GM12878 (cell line): ENCODE measurements around the gene SLCO4A1. TPM values are rescaled to one million over a fixed set of nuclear protein-coding genes. Genes with fewer than 3 reads are reported as not detected.
A peak's percentile ranks its signal among the peaks of the same experiment; 100 is the strongest.

Experiments
- ATAC-seq: fragments of 200-7000 bp; cut with Tn5 transposase; 3 replicates; pipeline ENCODE4 v1.9.1; 2020; ENCODE audit warnings: mild to moderate bottlenecking, moderate library complexity
- BruUV-seq: library from RNA; stranded (reverse); fragments of 400-500 nt; replicated peaks from 2 replicates; lab custom pipeline; 2021; lab: Mats Ljungman, UMichigan
- CTCF ChIA-PET: fragments of 300-600 bp; sonication (Branson Sonifier 250); formaldehyde crosslinking; extraction: SDS; loops from one replicate; lab custom pipeline; 2021; ENCODE audit warnings: inconsistent platforms; lab: Yijun Ruan, JAX
- POLR2A ChIA-PET: fragments of 350-600 bp; formaldehyde crosslinking; extraction: SDS; loops from one replicate; lab custom pipeline; 2021; ENCODE audit warnings: inconsistent platforms; lab: Charles Lee
- RAD21 ChIA-PET: fragments of 300-600 bp; sonication (Branson Sonifier 250); formaldehyde crosslinking; loops from one replicate; lab custom pipeline; 2023; ENCODE audit warnings: antibody characterized with exemption; ENCODE audit not compliant: unreplicated experiment; lab: Charles Lee
- SMC1A ChIA-PET: fragments of 300-600 bp; sonication (Branson Sonifier 250); formaldehyde crosslinking; loops from one replicate; lab custom pipeline; 2023; ENCODE audit not compliant: unreplicated experiment, uncharacterized antibody; lab: Charles Lee
- DNase-seq: peaks from one replicate; pipeline ENCODE4 v3.0.0-alpha.2; 2011; ENCODE audit warnings: low read depth, low spot score
- FAIRE-seq: peaks from 3 replicates; lab custom pipeline; 2011; peaks lifted over from hg19 to GRCh38; lab: Jason Lieb, UNC
- H2AFZ ChIP-seq: 2 replicates; pipeline ENCODE4 v1.6.0; 2011; ENCODE audit warnings: low read depth, low read length, control low read depth; ENCODE audit not compliant: control insufficient read depth
- H3K27ac ChIP-seq: 2 replicates; pipeline ENCODE4 v1.5.1; 2011; ENCODE audit warnings: control low read depth; ENCODE audit not compliant: control insufficient read depth, insufficient read depth
- H3K27me3 ChIP-seq, 2 experiments: replicated peaks in 1 of 2; 2 replicates each; pipeline versions ENCODE4 v1.6.0 to v1.6.1; 2011; ENCODE audit warnings: low read length in 1 of 2; ENCODE audit not compliant: control insufficient read depth in 2 of 2, insufficient read depth in 2 of 2
- H3K36me3 ChIP-seq, 2 experiments: 2 replicates each; pipeline ENCODE4 v1.5.1; 2011; ENCODE audit warnings: low read length in 1 of 2; ENCODE audit not compliant: control insufficient read depth in 2 of 2, insufficient read depth in 2 of 2
- H3K4me1 ChIP-seq: 2 replicates; pipeline ENCODE4 v1.6.1; 2011; ENCODE audit warnings: mild to moderate bottlenecking, low read length, moderate library complexity, mixed read lengths; ENCODE audit not compliant: control insufficient read depth, insufficient read depth
- H3K4me2 ChIP-seq: 2 replicates; pipeline ENCODE4 v1.6.0; 2011; ENCODE audit warnings: control low read depth; ENCODE audit not compliant: control insufficient read depth, insufficient read depth
- H3K4me3 ChIP-seq: fragments of 200-600 bp; sonication (generic); 2 replicates; pipeline ENCODE4 v1.5.1; 2016
- H3K79me2 ChIP-seq: 2 replicates; pipeline ENCODE4 v1.6.0; 2011; ENCODE audit warnings: low read length; ENCODE audit not compliant: control insufficient read depth, insufficient read depth
- H3K9ac ChIP-seq: 2 replicates; pipeline ENCODE4 v1.8.0; 2011; ENCODE audit warnings: low read length, control low read depth, mixed read lengths; ENCODE audit not compliant: control insufficient read depth, insufficient read depth
- H3K9me3 ChIP-seq: replicated peaks from 3 replicates; pipeline ENCODE4 v1.5.1; 2011; ENCODE audit warnings: mild to moderate bottlenecking, low read length; ENCODE audit not compliant: control insufficient read depth, insufficient read depth
- H4K20me1 ChIP-seq: 2 replicates; pipeline ENCODE4 v1.6.0; 2011; ENCODE audit not compliant: control insufficient read depth, insufficient read depth
- ASH2L ChIP-seq: fragments of 300-600, 200-600 bp; sonication (generic); IDR thresholded peaks from 2 replicates; pipeline ENCODE4 v1.6.1; 2017; ENCODE audit warnings: low read depth, mild to moderate bottlenecking, borderline replicate concordance
- BHLHE40 ChIP-seq, 2 experiments: fragments of 450-650 bp in 1 of 2; IDR thresholded peaks; 2 replicates each; pipeline ENCODE4 v1.6.1; 2011 to 2017; ENCODE audit warnings: low read depth in 2 of 2, borderline replicate concordance in 1 of 2, improper control_type of control experiment in 1 of 2, low read length in 1 of 2, mild to moderate bottlenecking in 1 of 2
- CBFB ChIP-seq: IDR thresholded peaks from 2 replicates; pipeline ENCODE4 v1.6.1; 2016; ENCODE audit warnings: antibody characterized with exemption, low read depth
- CTCF ChIP-seq, 3 experiments: IDR thresholded peaks in 2 of 3; conservative IDR thresholded peaks in 1 of 3; 2 replicates each; pipeline ENCODE4 v1.5.1; 2011; ENCODE audit warnings: low read depth in 3 of 3, low read length in 3 of 3, mild to moderate bottlenecking in 3 of 3, control low read depth in 2 of 3, moderate library complexity in 2 of 3, inconsistent platforms in 1 of 3, mixed read lengths in 1 of 3; ENCODE audit not compliant: control insufficient read depth in 2 of 3, insufficient read depth in 1 of 3; ENCODE audit errors: extremely low read depth in 1 of 3
- E2F8 ChIP-seq: fragments of 450-650 bp; IDR thresholded peaks from 2 replicates; pipeline ENCODE4 v1.6.1; 2018; ENCODE audit warnings: mild to moderate bottlenecking, low read depth, moderate library complexity; ENCODE audit not compliant: partially characterized antibody
- EZH2 ChIP-seq: IDR thresholded peaks from 2 replicates; pipeline ENCODE4 v1.6.1; 2012; ENCODE audit warnings: low read depth, mild to moderate bottlenecking, control low read depth, inconsistent platforms, low read length, borderline replicate concordance; ENCODE audit not compliant: control insufficient read depth
- NR2C1 ChIP-seq: fragments of 450-650 bp; IDR thresholded peaks from 2 replicates; pipeline ENCODE4 v1.6.1; 2017; ENCODE audit warnings: antibody characterized with exemption, mild to moderate bottlenecking, moderate library complexity
- NR2F1 ChIP-seq: fragments of 450-650 bp; conservative IDR thresholded peaks from 2 replicates; pipeline ENCODE4 v1.6.1; 2017; ENCODE audit warnings: mild to moderate bottlenecking
- PKNOX1 ChIP-seq: fragments of 450-650 bp; IDR thresholded peaks from 2 replicates; pipeline ENCODE4 v1.6.1; 2016; ENCODE audit warnings: mild to moderate bottlenecking
- ZNF592 ChIP-seq: fragments of 450-650 bp; IDR thresholded peaks from 2 replicates; pipeline ENCODE4 v1.6.1; 2017; ENCODE audit warnings: mild to moderate bottlenecking, moderate library complexity
- WGBS: methylation state at CpG from one replicate; pipeline ENCODE4 v1.1.6; 2016; ENCODE audit warnings: low lambda C conversion rate; ENCODE audit not compliant: insufficient replicate concordance, insufficient coverage; ENCODE audit errors: missing lambda C conversion rate; 5-methylcytosine and 5-hydroxymethylcytosine counted together
- in situ Hi-C: fragments of 300-500 bp; cut with MboI; formaldehyde crosslinking; loops from 9 replicates; pipeline ENCODE4 v1.14.3; 2018; ENCODE audit warnings: mixed read lengths
- intact Hi-C: fragments of 100-400 bp; cut with micrococcal nuclease; formaldehyde crosslinking; loops from one replicate; pipeline ENCODE4 v1.14.2; 2022; ENCODE audit not compliant: unreplicated experiment
- polyA plus RNA-seq, 11 experiments: library from polyadenylated mRNA; depleted of rRNA in 4 of 11; unstranded in 6 of 11; stranded (reverse) in 5 of 11; fragments of >200 nt; fragmentation: Nextera tagmentation in 4 of 11; fragmentation: Illumina TruSeq in 1 of 11; extraction: Ambion mirVana in 4 of 11; extraction: Trizol in 1 of 11; gene quantifications; 1 replicate in 1 of 11; 2 replicates in 10 of 11; pipeline versions ENCODE4 v1.2.1 to v1.2.3, GENCODE V29; 2011 to 2016; ENCODE audit warnings: inconsistent platforms in 2 of 11, missing spikeins in 2 of 11, low read depth in 1 of 11
- total RNA-seq, 4 experiments: library from RNA; depleted of rRNA in 3 of 4; stranded (reverse); fragments of >200 nt in 3 of 4; fragmentation: Illumina TruSeq in 1 of 4; extraction: Trizol in 1 of 4; gene quantifications; 2 replicates each; pipeline versions ENCODE4 v1.2.1 to v1.2.3, GENCODE V29; 2013 to 2021

Gene SLCO4A1
- total and polyA plus RNA-seq, 10 of the 15 experiments (the other 5 are each of a cell fraction or from before 2014, with no cell fraction given), result 2.1 to 30.7 (median 12.0) TPM

GRCh38 chr20:62642666-62643520, 590 bp downstream of the SLCO4A1 start:
- FAIRE-seq (no peak), ATAC-seq (peak; percentile 32), DNase-seq (no peak)
- RAD21 ChIA-PET, result interaction anchor here (0.9 to 3.5 kb wide), 7 partner anchors 8 to 151 kb away, joined by 4 to 22 read pairs (median 6); no protein-coding TSS in a partner anchor
- SMC1A ChIA-PET, result interaction anchor here (1.1 to 3.6 kb wide), 4 partner anchors 9 to 151 kb away, joined by 3 to 20 read pairs (median 4); no protein-coding TSS in a partner anchor
- intact Hi-C loops, result loop anchor here (1.0 kb wide), 1 partner anchor 8 kb away; no protein-coding TSS in a partner anchor
- peak overlapping the region; percentile 68 for H3K4me3 ChIP-seq
- peak overlapping the region; percentile 38; the same call in 1 of the 2 replicates for H3K27ac ChIP-seq
- in situ Hi-C loops, result no loop called here
- H3K9me3 ChIP-seq, result no peaks in the 10 kb centered on the region
- CTCF ChIA-PET, result interaction anchor here (0.5 to 3.9 kb wide), 7 partner anchors 8 to 149 kb away, joined by 3 to 16 read pairs (median 7); no protein-coding TSS in a partner anchor
- BruUV-seq, result no TSS peak
- H3K4me1 ChIP-seq, result peaks cover 37% of the 10 kb centered on the region
- POLR2A ChIA-PET, result interaction anchor here (1.0 to 3.8 kb wide), 7 partner anchors 9 to 257 kb away, joined by 3 to 23 read pairs (median 8); partner anchors contain the start of gene MRGBP
- no peaks in the 10 kb centered on the region; a peak in 1 of 4 replicates for H3K36me3 ChIP-seq
- H3K79me2 ChIP-seq, result peaks cover 49% of the 10 kb centered on the region
- peak overlapping the region; percentile 52 for H2AFZ ChIP-seq
- H4K20me1 ChIP-seq, result no peaks in the 10 kb centered on the region
- H3K4me2 ChIP-seq, result peak overlapping the region; percentile 90
- WGBS, result under 1% methylated on average over 76 of the region's 84 CpGs
- peak overlapping the region; percentile 77 for H3K9ac ChIP-seq
- H3K27me3 ChIP-seq, result no peaks in the 10 kb centered on the region; a peak in 1 of 4 replicates
- TF ChIP-seq ZNF592, result no peak
- TF ChIP-seq NR2F1, result 0 out of 2 replicates have a peak, but pooled peaks have one; percentile 11
- TF ChIP-seq NR2C1, result no peak
- 0 out of 4 replicates have a peak, but pooled peaks of 1 of the 2 experiments have one; percentile 6 for TF ChIP-seq BHLHE40 (IDR thresholded peaks at IDR 0.05; ENCODE audit: borderline replicate concordance in 1 of 2, low read depth in 2 of 2, low read length in 1 of 2)
- no peak for TF ChIP-seq EZH2
- TF ChIP-seq CBFB, result no peak
- TF ChIP-seq PKNOX1, result no peak
- TF ChIP-seq ASH2L, result no peak
- TF ChIP-seq E2F8, result no peak
- TF ChIP-seq CTCF (IDR thresholded peaks at IDR 0.05 in 2 of 3, conservative IDR thresholded peaks at IDR 0.05 in 1 of 3; ENCODE audit: control insufficient read depth in 2 of 3, extremely low read depth in 1 of 3, insufficient read depth in 1 of 3, low read depth in 3 of 3, low read length in 3 of 3), result no peak
